HepG2 (cell line): ENCODE measurements around the gene HTRA2. TPM values are rescaled to one million over a fixed set of nuclear protein-coding genes. Genes with fewer than 3 reads are reported as not detected.

Source experiments
- CAMTA2 ChIP-seq: sonication (generic); formaldehyde crosslinking; IDR thresholded peaks from 2 replicates; pipeline ENCODE4 v1.4.0; 2020; ENCODE audit warnings: mild to moderate bottlenecking, missing genetic modification reagents, borderline replicate concordance
- CENPT ChIP-seq: sonication (generic); formaldehyde crosslinking; IDR thresholded peaks from 2 replicates; pipeline ENCODE4 v1.8.0; 2022; ENCODE audit warnings: low read depth, mild to moderate bottlenecking, moderate library complexity, missing genetic modification reagents
- HHEX ChIP-seq: IDR thresholded peaks from 2 replicates; pipeline ENCODE4 v1.6.1; 2016; ENCODE audit warnings: control low read depth
- HMG20A ChIP-seq: IDR thresholded peaks from 2 replicates; pipeline ENCODE4 v1.6.1; 2016; ENCODE audit warnings: borderline replicate concordance
- KDM6A ChIP-seq: IDR thresholded peaks from 2 replicates; pipeline ENCODE4 v1.6.1; 2016; ENCODE audit warnings: low read depth
- MTERF4 ChIP-seq: sonication (generic); formaldehyde crosslinking; IDR thresholded peaks from 2 replicates; pipeline ENCODE4 v1.8.0; 2023; ENCODE audit warnings: mild to moderate bottlenecking, missing genetic modification reagents
- NCOR1 ChIP-seq: fragments of 200-600 bp; sonication (generic); IDR thresholded peaks from 2 replicates; pipeline ENCODE4 v1.7.0; 2017; ENCODE audit warnings: antibody characterized with exemption, low read length, borderline replicate concordance
- PHF5A ChIP-seq: IDR thresholded peaks from one replicate; pipeline ENCODE4 v1.6.1; 2018; ENCODE audit warnings: low read depth, missing genetic modification reagents; ENCODE audit not compliant: unreplicated experiment
- RELA ChIP-seq: sonication (generic); formaldehyde crosslinking; IDR thresholded peaks from 2 replicates; pipeline ENCODE4 v1.4.0; 2020; ENCODE audit warnings: missing genetic modification reagents
- SIN3A ChIP-seq: IDR thresholded peaks from 2 replicates; pipeline ENCODE4 v1.6.1; 2011; ENCODE audit warnings: low read depth, mild to moderate bottlenecking, control low read depth, low read length, borderline replicate concordance
- TFDP1 ChIP-seq: IDR thresholded peaks from 2 replicates; pipeline ENCODE4 v1.6.1; 2016; ENCODE audit warnings: missing compliant biosample characterization, missing genetic modification reagents, borderline replicate concordance
- ZGPAT ChIP-seq: IDR thresholded peaks from 2 replicates; pipeline ENCODE4 v1.6.1; 2016; ENCODE audit warnings: mild to moderate bottlenecking
- ZMAT3 ChIP-seq: sonication (generic); formaldehyde crosslinking; conservative IDR thresholded peaks from 2 replicates; pipeline ENCODE4 v1.7.0; 2021; ENCODE audit warnings: missing genetic modification reagents
- ZNF136 ChIP-seq: sonication (generic); formaldehyde crosslinking; IDR thresholded peaks from 2 replicates; pipeline ENCODE4 v1.8.1; 2022; ENCODE audit warnings: low read depth, mild to moderate bottlenecking, moderate library complexity, missing genetic modification reagents
- ZNF143 ChIP-seq: sonication (generic); formaldehyde crosslinking; IDR thresholded peaks from 2 replicates; pipeline ENCODE4 v1.4.0; 2020; ENCODE audit warnings: missing genetic modification reagents
- ZNF383 ChIP-seq: sonication (generic); formaldehyde crosslinking; IDR thresholded peaks from 2 replicates; pipeline ENCODE4 v1.4.0; 2020; ENCODE audit warnings: missing genetic modification reagents, mild to moderate bottlenecking, borderline replicate concordance
- ZNF550 ChIP-seq: sonication (generic); formaldehyde crosslinking; IDR thresholded peaks from 2 replicates; pipeline ENCODE4 v1.4.0; 2020; ENCODE audit warnings: mild to moderate bottlenecking, missing genetic modification reagents, borderline replicate concordance
- ZNF563 ChIP-seq: sonication (generic); formaldehyde crosslinking; IDR thresholded peaks from 2 replicates; pipeline ENCODE4 v1.8.0; 2022; ENCODE audit warnings: mild to moderate bottlenecking, moderate library complexity, missing genetic modification reagents
- ZNF800 ChIP-seq: sonication (generic); formaldehyde crosslinking; IDR thresholded peaks from 2 replicates; pipeline ENCODE4 v1.4.0; 2020; ENCODE audit warnings: missing genetic modification reagents
- ZNF83 ChIP-seq: sonication (generic); formaldehyde crosslinking; IDR thresholded peaks from 2 replicates; pipeline ENCODE4 v1.4.0; 2020; ENCODE audit warnings: missing genetic modification reagents, mild to moderate bottlenecking, borderline replicate concordance
- ZNF883 ChIP-seq: sonication (generic); formaldehyde crosslinking; IDR thresholded peaks from 2 replicates; pipeline ENCODE4 v1.5.1; 2020; ENCODE audit warnings: mild to moderate bottlenecking, missing genetic modification reagents; ENCODE audit errors: not compliant biosample characterization
- polyA plus RNA-seq, 8 experiments: library from polyadenylated mRNA; depleted of rRNA in 3 of 8; stranded (reverse) in 7 of 8; unstranded in 1 of 8; fragments of >200 nt; fragmentation: Illumina TruSeq in 4 of 8; extraction: Trizol in 4 of 8; gene quantifications; 2 replicates each; pipeline versions ENCODE4 v1.2.1 to v1.2.3, GENCODE V29; 2011 to 2016; ENCODE audit warnings: low read depth in 4 of 8, missing spikeins in 1 of 8, mixed read lengths in 1 of 8; ENCODE audit not compliant: insufficient read depth in 1 of 8
- total RNA-seq, 5 experiments: library from RNA; depleted of rRNA; stranded (reverse); fragments of >200 nt; fragmentation: Illumina TruSeq; extraction: Trizol; gene quantifications; 2 replicates each; pipeline ENCODE4 v1.2.3, GENCODE V29; 2016; ENCODE audit warnings: low read depth in 1 of 5
- TF ChIP-seq, protein P1 (sequence below): sonication (generic); formaldehyde crosslinking; IDR thresholded peaks from 2 replicates; pipeline ENCODE4 v1.8.0; 2022; ENCODE audit warnings: missing genetic modification reagents, mild to moderate bottlenecking, borderline replicate concordance

HTRA2 gene
- total and polyA plus RNA-seq, 2 of the 13 experiments (the other 11 are each of a cell fraction or from before 2014, with no cell fraction given): 47.7 to 50.3 TPM

GRCh38 chr2:74525717-74526648 is 3.8 kb upstream of the HTRA2 start, which contains the start of gene DQX1 (continued):
- TF ChIP-seq, protein P1, sequence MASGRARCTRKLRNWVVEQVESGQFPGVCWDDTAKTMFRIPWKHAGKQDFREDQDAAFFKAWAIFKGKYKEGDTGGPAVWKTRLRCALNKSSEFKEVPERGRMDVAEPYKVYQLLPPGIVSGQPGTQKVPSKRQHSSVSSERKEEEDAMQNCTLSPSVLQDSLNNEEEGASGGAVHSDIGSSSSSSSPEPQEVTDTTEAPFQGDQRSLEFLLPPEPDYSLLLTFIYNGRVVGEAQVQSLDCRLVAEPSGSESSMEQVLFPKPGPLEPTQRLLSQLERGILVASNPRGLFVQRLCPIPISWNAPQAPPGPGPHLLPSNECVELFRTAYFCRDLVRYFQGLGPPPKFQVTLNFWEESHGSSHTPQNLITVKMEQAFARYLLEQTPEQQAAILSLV (CRISPR knock-in tag): peak; percentile 46
- TF ChIP-seq ZGPAT (CRISPR knock-in tag) (peak; percentile 60; the same call in 1 of the 2 replicates), MTERF4 (CRISPR knock-in tag) (no peak), ZNF136 (no peak), ZNF83 (CRISPR knock-in tag) (no peak), CENPT (no peak), HHEX (CRISPR knock-in tag) (no peak), SIN3A (peak; percentile 93), PHF5A (CRISPR knock-in tag) (peak; percentile 46), ZNF563 (CRISPR knock-in tag) (no peak), ZNF800 (0 out of 2 replicates have a peak, but pooled peaks have one; percentile 19), ZNF883 (CRISPR knock-in tag) (peak; percentile 54), ZNF143 (peak; percentile 96), ZNF383 (CRISPR knock-in tag) (no peak; the same call in 1 of the 2 replicates), HMG20A (no peak), NCOR1 (peak; percentile 64; the same call in 1 of the 2 replicates), CAMTA2 (CRISPR knock-in tag) (no peak), ZNF550 (CRISPR knock-in tag) (no peak), KDM6A (CRISPR knock-in tag) (no peak), RELA (CRISPR knock-in tag) (no peak), TFDP1 (peak; percentile 58; the same call in 1 of the 2 replicates), ZMAT3 (CRISPR knock-in tag) (peak; percentile 76; the same call in 1 of the 2 replicates)
